NCI-H1105 treated with DMSO at 0.1 percent for 48 hours (cell line): Measurements from ENCODE around the gene CEP120.
"Not testable (repeated sequence)": the region's sequence is repeated elsewhere in the genome, so short reads cannot be mapped to it uniquely, and the experiment has no call there.

Experiments used
- DNase-seq: peaks from one replicate; lab custom pipeline; 2025; lab: John Stamatoyannopoulos, UW

CEP120 gene

DNA sequence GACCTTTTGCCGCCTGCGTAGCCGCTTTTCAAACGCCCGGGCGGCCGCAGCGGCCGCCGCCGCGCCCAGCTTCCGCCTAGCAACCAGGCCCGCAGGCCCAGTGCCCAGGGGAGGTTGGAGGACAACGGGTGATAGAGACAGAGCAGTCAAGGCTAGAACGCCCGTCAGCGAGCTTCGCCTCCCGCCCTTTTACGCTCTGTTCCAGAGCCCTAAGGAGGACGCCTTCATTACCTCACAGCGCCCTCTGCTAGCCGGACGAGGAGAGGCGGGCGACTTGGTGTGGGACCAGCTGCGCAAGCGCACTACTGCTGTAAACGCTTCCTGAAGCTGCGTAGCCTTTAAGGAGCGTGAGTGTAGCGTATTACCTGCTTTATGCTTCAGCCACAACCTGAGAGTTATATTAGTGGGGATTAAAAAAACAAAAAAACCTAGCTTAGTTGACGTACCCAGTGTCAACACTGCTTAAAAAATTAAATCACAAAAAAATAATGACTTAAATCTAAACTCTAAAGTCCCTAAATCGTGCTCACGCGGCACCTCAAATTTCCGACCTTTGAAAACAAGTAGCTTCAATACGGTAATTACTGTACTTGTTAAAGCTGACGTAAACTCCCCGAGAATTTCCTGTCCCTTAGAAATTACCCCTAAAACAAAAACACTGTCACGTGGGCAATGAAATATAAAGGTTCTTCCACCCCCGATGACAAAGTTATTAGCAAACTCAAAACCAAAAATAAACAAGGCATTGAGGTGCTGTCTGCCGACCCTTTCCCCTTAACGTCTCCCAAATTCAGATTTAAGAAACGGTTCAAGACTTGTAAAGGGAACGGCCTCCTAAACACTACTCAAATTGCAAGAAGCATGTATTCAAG, at the start of gene CEP120:
Gene CEP120 (minus strand): TSS at position 126 of the 872 bp plus-strand sequence. CDS start 405 bp downstream, outside the sequence.
- DNase-seq, result peak; percentile 95

DNA sequence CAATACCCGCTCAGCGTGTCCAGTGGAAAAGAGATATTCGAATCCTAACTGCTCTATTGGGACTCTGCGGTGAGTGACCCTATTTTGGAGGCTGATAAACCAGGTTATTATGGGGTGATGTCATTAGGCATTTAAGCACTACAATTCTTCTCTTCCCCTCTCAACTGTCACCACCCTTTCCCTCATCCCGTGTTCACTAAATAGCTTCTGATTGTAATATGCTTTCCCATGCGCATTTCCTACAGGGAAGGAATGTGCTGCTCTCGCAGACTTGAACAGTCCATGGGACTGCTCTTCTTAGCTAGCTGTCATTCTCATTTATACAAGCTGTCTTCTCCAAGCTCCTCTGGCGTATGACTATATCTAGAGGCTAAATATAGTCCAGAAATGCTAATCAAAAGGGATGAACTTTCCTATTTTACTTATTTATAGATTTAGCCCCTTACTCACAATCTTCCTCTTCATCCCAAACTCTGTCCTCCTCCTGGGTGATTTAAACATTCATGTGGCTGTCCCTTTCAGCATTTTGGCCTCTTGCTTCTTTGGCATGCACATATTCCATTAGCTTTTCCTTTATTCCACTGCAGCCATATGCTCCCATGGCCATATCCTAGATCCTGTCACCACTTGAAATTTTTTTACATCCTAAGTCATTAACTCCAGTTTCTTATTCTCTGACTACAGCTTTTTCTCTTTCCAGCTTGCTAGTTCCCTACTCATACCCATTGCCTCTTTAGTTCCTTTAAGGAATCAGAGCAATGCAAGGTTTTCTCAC, 49.1 kb upstream of the CEP120 start:
- no peak for DNase-seq

DNA sequence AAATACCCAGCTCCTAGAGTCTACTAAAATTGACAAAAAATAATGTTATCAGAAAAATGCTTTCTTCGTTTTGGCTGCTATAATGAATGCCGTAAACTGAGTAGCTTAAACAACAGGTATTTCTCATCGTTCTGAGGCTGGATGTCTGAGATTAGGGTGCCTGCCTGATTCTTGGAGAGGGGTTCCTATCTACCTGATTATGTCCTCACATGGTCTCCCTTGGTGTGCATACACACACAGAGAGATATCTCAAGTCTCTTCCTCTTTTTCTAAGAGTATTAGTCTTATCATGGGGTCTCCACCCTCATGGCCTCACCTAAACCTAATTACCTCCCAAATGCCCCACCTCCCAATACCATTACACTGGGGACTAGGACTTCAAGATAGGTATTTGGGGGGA, 48.2 kb upstream of the CEP120 start:
- no peak for DNase-seq

DNA sequence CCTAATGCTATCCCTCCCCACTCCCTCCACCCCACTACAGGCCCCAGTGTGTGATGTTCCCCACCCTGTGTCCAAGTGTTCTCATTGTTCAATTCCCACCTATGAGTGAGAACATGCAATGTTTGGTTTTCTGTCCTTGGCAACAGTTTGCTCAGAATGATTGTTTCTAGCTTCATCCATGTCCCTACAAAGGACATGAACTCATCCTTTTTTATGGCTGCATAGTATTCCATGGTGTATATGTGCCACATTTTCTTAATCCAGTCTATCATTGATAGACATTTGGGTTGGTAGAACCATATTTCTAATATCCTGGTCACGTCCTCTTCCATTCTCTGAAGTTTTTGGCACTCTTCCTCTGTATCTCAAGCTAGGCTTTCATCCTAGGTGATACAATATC, 43.6 kb upstream of the CEP120 start:
- DNase-seq, result not testable (repeated sequence)

DNA sequence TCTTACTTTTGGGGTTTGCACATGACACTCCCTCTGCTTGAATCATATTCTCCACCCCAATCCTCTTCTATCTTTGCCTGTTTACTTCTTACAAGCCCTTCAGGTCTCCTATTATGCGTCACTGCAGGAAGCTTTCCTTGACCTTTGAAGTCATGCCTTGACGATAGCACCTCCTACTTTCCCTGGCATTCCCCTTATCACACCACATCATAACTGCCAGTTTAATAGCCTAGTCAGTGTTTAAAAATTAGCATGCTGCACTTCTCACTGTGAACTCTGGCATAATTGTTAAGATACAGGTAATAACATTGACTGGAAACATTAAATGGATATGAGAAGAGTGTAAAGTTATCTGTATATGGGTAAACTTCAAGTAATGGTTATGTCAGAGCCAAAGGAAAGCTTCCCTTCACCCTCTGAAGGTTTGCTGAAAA, 37.1 kb upstream of the CEP120 start:
- no peak for DNase-seq

DNA sequence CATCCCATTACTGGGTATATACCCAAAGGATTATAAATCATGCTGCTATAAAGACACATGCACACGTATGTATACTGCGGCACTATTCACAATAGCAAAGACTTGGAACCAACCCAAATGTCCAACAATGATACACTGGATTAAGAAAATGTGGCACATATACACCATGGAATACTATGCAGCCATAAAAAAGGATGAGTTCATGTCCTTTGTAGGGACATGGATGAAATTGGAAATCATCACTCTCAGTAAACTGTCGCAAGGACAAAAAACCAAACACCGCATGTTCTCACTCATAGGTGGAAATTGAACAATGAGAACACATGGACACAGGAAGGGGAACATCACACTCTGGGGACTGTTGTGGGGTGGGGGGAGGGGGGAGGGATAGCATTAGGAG, 35.8 kb upstream of the CEP120 start:
- DNase-seq, result not testable (repeated sequence)

DNA sequence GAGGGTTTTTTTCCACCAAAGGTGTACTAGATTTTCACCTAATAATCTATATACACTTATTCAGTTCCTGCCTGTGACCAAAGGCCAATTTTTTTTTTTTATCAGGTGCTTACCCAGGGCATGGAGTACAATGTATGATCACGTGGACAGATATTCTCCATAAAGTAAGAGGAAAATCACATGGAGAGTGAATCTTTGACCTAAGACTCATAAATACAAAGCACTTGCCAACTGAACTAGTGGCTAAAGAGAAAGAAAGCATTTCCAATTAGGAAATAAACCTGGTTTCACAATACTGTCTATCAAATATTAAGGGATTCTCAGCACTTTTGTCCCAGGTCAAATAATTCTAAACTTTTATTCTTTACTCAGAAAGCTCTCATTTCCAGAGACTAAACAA, 33.0 kb upstream of the CEP120 start:
- DNase-seq, result no peak

DNA sequence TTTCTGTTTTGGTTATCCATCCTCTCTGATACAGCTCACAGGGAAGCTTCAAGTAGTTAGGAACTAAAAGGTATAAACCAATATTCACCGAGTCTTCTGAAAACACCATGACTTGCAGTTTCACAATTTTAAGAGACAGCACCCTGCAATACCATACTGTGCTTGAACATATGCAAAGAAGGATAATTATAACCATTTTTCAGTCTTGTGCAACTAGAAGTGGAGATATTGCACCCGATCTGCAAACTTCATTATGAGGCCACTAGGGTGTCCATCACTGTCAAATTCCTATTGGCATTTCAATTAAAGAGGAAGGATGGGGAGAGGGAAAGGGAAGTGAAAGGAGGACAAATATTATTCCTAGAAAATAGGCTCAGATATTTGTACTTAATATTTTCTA, 32.4 kb upstream of the CEP120 start:
- no peak for DNase-seq

DNA sequence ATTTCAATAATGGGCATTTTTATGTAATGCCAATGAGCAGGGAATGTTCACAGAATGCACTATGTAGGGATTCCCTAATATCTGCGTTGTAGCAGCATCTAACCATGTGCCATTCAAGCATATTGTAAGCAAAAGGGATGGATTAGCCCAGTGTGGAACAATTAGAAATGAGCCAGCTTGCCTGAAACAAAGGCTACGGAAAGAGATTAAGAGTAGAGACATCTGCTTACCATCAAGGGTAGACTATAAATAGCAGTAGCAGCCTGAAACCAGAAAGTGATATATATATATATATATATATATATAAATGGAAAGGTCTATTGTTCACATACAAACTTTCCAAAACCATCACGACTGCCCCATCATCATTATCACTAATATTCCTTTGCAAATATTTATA, 31.9 kb upstream of the CEP120 start:
- no peak for DNase-seq

DNA sequence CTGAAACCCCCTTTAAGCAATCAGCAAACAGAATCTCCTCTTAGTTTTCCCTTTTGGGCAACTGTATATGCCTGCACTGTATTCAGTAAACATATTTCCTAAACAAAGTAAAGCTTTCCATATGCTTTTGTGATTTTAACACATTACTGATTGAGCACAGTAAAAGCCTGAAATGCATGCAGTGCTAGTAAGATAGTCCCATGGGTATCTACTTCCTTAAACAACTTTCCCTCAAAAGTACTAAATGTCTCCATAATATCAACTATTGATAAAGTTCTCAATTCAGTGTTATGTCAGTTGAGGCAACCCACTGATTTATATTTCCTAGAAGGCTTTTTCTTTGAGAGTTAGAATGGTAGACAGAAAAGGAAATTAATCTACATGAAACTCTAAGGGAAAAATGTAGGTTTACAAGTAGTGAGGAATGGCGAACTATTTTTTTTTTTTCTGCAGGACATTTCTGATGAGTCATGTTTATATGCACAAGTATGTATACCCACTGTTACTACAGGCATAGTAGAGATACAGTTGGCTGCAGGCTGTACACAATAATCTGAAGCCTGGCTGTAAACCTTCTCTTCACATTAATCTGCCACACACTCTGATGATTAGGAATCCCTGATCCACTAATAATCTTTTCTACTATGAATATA, 31.2 kb upstream of the CEP120 start:
- no peak for DNase-seq

DNA sequence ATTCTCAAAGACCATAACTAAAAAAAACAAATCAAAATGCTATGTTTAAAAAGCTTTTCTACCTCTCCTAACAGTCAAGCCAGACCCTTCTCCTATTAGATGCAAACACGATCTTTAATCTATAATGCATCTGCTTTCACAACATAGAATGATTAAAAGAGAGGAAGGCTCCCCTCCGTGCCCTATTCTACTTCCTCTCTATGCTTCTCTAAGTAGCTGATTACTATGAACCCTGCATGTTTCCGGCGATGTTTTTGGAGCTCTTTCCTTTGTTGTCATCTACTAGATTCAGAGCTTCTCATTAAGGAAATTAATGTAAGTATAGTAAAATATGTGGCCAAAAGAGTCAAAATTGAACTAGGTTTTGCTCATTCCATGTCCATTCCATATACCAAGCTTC, 29.2 kb upstream of the CEP120 start:
- DNase-seq, result no peak

DNA sequence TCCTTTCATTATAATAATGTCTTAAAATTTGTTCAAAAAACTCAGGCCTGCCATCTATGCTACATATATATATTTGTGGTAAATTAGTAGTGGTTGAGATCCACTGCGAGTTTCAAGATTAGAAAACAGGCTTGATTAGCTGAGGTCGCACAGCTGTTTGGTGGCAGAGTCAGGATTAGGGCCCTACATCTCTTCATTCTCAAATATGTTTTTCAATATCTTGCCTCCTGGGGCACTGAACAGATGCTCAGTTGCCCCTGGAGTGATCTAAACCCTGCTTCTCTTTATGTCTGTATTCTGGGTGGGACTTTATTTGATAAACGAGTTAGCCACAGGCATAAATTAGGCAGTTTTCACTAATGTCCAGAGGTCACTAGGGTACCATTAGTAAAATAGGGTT, 27.8 kb upstream of the CEP120 start:
- DNase-seq, result peak; percentile 67

DNA sequence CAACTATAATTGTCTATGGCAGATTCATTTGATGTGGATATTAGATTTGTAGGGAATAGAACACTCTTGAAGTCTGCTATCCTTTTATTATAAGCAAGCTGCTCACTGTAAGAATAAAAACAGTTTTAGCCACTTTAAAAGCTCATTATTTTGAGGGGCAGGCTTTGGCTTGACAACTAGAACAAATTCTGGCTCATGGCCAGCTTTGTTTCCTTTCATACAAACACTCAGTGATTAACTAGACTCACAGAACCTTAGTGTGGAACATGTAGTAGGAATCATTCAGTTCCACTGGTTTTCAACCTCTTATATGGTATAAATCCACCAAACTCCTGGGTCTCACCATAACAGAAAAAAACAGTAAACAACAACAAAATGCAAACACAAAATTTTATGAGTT, 27.4 kb upstream of the CEP120 start:
- peak; percentile 94 for DNase-seq

DNA sequence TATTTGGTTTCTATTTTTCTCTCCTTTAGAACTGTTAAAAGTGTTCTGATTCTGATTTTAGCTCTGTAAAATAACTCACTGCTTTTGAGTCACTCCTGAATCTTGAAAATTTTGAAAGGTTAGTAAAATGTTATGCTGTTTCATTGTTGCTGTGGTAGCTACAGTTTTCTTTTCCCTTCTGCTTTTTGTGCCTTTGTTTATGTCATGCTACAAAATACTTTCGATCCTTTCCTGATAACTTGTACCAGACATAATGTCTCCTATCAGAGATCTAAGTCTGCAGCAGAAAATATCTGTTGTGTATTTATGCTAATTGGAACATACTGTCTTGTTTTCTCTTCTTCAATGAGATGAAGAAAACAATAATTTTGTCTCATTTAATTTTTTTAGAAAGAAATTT, 26.9 kb upstream of the CEP120 start:
- DNase-seq, result peak; percentile 67

DNA sequence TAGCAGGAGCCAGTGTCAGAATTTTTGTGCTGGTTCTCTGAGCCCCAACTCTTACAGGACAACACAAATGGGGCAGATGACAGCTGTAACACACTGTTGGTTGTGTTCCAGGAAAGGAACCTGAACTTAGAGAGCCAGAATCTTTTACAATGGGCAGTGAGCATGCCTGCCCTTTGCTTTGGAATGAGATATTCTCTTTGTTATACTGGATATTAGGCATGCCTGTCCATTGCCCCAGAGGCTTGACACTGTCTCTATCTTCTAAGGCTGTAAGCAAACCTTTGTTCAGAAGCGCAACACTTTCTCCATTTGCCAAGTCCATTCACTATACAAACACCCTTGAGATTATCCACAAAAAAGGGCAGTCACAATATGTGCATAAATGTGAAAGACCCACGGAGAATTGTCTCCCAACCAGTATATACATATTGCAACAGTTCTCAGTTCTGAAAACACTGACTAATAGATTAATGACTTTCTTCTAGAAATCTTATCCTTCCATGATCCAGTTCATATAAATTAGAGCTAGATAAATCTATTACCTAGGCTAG, 26.3 kb upstream of the CEP120 start:
- peak; percentile 50 for DNase-seq

DNA sequence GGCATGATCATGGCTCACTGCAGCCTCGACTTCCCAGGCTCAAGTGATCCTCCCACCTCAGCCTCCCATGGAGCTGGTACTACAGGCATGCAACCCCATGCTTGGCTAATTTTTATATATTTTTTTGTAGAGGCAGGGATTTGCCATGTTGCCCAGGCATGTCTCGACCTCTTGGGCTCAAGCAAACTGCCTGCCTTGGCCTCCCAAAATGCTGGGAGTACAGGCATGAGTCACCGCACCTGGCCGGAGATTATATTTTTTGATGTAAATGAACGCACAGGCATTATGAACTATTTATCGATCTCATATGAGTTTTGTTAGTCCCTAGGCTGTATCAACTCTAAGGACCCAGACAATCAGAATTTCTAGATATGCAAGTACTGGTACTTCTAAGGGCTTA, 25.5 kb upstream of the CEP120 start:
- no peak for DNase-seq

DNA sequence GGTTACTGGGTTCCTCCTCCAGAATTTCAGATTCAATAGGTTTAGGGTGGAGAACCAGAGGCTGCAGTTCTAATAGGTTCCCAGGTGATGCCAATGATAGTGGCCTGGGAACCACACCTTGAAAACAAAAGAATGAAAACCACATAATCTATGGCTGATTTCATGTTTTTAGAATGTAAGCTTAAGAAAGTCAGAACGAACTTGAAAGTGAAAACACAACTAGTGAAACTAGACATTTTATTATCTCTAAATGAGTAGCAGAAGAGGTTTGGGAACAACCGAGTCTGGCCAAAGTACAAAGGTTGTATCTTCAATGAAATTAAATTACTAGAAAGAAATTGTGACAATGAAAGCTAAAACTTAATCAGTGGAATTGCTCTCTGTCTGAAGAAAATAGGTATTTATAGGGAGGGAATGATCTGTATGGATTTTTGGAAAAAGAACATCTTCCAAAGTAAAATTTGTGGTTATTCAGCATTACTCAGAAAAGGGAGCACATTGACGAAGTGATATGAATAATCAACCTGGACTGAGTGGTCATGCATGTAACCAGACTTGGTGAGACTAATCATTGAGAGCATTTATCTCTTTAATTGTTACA, 24.9 kb upstream of the CEP120 start:
- DNase-seq, result no peak

DNA sequence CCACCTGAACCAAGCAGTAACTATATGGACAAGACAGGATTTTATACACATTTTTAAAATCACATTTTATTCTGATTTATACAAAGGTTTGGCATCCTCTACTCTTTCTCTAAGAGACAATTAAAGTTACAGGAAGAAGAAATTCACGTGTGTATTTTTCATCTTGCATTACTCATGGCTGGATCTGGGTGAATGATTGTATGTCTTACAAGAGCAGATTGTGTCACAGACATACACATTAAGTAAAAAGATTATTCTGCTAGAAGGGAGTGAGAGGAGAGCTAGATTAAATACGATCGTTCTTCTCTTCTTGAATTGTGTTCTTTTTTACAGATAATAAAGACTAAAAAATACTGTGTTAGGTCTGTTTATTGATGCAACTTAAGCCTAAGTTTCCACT, 20.8 kb upstream of the CEP120 start:
- no peak for DNase-seq

DNA sequence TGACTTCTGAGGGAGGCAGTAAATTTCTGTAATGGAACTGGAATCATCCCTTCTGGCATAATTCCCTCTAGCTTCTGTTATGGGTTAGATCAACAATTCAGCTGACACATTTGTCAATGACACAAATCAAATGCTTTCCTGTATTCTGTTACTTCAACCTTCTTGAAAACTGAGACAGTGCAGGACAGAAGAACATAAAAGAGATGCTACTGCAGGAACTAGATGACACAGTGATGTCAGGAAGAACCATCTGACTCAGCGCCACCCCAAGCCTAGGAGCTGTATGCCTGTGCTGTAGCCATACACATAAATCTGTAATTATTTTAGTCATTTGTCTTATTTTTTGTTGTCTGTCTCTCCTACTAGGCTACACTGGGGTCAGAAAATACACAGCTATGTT, 18.2 kb upstream of the CEP120 start:
- peak; percentile 44 for DNase-seq

DNA sequence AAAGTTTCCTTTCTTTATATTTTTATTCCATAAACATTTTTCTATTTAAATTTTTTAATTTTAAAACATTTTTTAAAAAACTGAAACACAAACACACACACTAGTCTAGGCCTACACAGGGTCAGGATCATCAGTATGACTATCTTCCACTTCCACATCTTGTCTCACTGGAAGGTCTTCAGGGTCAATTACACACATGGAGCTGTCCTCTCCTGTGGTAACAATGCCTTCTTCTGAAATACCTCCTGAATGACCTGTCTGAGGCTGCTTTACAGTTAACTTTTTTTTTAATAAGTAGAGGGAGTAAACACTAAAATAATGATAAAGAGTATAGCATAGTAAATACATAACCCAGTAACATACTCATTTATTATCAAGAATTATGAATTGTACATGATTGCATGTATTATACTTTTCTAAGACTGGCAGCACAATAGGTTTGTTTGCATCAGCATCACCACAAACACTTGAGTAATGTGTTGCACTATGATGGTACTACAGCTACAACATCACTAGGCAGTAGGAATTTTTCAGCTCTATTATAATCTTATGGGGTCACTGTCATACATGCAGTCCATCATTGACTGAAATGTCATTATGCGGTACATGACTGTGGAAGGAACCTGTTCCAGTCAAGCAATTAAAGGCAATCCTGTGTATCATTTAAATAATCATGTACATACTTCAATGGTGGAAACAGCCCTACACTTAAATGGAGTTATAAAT, 17.4 kb upstream of the CEP120 start:
- no peak for DNase-seq

DNA sequence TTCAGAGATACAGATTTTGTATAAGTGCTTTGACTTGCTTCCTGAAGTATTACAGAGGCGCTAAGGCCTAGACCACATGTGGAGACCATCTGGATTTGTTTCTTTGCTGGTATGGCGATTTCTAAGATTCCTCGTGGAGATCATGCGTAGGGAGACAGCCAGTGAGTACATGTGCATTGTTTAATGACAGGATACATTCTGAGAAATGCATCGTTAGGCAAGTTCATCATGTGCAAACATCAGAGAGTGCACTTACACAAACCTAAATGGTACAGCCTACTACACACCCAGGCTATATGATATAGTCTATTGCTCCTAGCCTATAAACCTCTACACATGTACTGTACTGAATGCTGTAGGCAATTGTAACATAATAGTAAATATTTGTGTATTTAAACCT, 16.5 kb upstream of the CEP120 start:
- no peak for DNase-seq
